NK-92 (cell line): ENCODE measurements around the gene GALR2.
"Not testable (repeated sequence)": the region's sequence is repeated elsewhere in the genome, so short reads cannot be mapped to it uniquely, and the experiment has no call there.

ENCODE experiments used
- DNase-seq: peaks from one replicate; lab custom pipeline; 2025; ENCODE audit not compliant: unreplicated experiment; lab: John Stamatoyannopoulos, UW

The GALR2 gene, protein sequence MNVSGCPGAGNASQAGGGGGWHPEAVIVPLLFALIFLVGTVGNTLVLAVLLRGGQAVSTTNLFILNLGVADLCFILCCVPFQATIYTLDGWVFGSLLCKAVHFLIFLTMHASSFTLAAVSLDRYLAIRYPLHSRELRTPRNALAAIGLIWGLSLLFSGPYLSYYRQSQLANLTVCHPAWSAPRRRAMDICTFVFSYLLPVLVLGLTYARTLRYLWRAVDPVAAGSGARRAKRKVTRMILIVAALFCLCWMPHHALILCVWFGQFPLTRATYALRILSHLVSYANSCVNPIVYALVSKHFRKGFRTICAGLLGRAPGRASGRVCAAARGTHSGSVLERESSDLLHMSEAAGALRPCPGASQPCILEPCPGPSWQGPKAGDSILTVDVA

DNA sequence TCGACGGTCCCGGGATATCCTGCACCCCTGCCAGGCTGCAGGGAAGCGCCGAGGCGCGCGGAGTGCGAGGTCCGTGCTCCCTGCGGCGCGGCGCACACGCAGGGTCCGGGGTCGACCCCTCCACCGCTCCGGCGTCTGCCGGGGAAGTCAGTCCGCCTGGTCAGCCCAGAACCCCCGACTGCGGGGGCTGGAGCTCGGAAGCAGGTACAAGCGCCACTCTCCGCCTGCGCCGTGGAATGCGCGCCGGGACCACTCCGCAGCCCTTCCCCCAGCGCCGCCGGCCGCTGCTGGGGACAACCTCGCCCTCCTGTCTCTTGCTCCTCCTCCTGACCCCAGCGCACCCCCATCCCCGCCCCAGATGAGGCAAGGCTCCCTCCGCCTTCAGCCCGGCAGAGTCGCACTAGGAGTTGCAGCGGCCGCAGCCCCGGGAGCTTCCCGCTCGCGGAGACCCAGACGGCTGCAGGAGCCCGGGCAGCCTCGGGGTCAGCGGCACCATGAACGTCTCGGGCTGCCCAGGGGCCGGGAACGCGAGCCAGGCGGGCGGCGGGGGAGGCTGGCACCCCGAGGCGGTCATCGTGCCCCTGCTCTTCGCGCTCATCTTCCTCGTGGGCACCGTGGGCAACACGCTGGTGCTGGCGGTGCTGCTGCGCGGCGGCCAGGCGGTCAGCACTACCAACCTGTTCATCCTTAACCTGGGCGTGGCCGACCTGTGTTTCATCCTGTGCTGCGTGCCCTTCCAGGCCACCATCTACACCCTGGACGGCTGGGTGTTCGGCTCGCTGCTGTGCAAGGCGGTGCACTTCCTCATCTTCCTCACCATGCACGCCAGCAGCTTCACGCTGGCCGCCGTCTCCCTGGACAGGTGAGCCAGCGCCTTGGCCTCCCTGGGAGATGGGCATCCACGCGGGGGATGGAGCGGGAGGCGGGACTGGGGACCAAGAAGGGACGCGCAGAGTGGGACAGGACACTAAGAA lies at the start of gene GALR2:
Gene GALR2 (plus strand): TSS at position 392 of the 974 bp plus-strand sequence. CDS start 103 bp downstream, at position 495.
- DNase-seq = no peak

DNA sequence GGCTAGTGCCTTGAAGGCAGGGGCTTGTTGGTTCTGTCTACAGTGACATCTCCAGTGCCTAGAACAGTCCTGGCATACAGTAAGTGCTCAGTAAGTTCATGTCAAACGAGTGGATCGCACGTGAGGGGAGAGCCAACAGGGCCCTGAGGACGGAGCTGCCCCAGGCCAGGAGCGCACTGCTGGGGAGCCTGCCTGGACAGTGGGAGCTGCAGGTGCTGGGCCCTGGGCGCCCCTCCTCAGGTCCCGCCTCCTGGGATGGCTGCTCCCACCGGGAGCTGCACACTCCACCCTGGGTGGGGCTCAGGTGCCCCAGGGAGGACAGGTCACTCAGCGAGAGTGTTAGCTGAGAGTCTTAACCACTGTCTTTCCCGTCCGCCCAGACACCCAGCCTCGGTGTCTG lies 49.3 kb upstream of the GALR2 start:
- DNase-seq = no peak

DNA sequence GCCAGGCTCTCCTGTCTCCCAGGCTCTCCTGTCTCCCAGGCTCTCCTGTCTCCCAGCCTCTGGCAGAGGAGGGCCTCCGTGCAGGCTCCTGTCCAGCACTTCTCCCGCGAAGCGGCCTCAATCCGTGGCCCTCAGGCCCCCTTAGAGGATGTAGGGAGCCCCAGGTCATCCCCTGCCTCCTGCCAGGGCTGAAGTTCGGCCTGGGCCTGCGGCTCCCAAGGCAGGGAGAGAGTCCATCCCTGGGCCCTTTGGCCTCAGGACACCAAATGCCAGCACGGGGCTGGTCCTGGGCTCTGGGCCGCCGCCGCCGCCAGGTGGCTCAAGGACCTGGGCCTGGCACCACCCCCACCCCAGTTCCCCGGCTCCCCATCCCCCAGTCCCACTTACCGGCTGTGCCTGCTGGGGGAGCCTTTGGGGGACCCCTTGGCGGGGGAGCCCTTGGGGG lies 47.8 kb upstream of the GALR2 start:
- no peak for DNase-seq

DNA sequence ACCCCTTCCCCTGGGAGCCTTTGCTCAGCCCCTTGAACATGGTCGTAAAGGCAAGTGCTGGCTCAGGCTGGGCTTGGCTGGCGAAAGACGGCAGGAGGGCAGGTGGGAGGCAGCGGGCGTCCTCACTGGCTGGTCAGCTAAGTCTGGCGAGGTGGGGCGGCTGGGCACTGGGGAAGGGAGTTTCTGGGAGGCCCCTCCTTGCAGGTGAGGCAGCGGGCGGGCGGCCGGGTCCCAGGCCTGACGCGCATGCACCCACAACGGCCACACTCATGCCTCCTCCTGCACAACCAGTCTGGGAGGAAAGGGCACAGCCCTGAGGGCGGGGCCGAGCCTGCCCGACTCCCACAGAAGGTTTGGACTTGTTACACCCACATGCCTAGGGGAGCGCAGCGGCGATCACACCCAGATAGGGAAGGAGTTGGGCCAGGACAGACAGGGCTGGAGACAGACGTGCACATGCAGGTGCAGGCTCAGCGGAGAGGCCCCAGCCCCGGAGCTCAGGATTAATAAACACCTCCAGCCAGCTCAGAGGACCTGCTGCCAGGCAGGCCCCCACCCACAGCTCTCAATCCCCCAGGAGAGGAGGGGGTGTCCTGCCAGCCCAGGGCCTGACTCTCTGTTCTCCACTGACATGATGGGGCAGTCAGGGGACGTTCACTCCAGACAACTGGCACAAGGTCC lies 47.3 kb upstream of the GALR2 start, which contains the start of gene EVPL:
Gene EVPL (minus strand): TSS at position 148 of the 681 bp plus-strand sequence. CDS start 108 bp downstream, at position 40.
- DNase-seq = no peak

DNA sequence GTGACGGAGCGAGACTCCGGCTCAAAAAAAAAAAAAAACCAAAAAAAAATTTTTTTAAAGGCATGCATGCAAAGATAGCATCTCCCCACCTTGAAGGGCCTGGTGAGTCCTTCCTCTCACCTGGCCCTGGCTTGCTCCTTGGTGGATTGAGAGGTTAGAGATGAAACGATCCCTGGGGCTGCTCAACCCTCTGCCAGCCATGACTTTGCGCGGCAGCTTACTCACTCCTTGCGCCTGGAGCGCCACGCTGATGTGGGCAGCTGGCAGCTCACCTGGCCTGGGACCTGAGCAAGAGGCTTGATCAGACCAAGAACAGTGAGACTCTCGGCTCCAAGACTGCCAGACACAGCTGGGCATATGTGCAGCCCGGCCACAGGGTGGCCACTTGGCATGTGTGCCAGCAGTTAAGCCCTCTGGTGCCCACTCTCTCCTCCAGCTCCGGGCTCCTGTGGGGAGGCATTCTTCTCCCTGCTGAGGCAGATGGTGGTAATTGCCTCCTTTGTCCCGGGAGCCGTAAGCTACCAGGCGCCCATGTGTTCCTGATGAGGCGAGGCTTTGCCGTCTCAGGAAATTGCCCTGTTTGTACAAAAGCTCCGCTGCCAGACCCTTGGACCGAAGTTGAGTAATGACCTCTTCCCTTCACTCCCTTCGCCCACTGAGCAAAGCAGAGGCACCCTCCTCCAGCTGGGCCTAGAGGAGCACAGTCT lies 42.4 kb upstream of the GALR2 start:
- DNase-seq = no peak

DNA sequence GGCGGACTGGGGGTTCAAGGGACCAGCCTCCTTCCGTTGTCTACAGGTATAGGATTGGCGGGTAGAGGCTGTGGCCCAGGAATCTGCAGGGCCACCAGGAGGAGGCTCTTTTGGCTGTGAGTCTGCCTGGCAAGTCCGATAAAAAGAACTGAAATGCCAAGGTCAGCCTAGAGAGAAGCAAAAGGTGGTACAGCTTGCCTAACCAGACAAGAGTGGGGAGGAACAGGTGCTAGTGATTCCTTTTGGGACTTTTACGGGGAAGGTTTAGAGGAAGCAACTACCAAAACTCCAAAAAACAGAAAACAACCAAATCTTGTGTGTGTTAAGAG lies 41.8 kb upstream of the GALR2 start:
- no peak for DNase-seq

DNA sequence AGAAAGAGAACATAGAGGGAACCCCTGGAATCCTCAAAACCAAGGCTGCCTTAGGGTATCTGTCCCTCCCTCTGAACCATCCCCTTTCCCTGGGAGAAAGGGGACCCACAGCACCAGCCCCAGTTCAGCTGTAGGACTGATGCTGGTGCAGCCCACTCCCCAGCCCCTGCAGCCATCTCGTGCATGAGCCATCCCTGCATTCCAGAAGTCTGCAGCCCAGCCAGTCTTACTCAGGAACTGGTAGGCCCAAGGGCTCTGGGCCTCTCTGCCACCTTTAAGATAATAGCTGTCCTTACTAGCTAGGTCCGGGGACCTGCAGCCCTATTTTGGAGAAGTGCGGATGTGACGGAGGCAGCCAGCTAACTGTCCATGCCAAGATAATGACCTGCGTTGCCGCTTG lies 41.4 kb upstream of the GALR2 start:
- no peak for DNase-seq

DNA sequence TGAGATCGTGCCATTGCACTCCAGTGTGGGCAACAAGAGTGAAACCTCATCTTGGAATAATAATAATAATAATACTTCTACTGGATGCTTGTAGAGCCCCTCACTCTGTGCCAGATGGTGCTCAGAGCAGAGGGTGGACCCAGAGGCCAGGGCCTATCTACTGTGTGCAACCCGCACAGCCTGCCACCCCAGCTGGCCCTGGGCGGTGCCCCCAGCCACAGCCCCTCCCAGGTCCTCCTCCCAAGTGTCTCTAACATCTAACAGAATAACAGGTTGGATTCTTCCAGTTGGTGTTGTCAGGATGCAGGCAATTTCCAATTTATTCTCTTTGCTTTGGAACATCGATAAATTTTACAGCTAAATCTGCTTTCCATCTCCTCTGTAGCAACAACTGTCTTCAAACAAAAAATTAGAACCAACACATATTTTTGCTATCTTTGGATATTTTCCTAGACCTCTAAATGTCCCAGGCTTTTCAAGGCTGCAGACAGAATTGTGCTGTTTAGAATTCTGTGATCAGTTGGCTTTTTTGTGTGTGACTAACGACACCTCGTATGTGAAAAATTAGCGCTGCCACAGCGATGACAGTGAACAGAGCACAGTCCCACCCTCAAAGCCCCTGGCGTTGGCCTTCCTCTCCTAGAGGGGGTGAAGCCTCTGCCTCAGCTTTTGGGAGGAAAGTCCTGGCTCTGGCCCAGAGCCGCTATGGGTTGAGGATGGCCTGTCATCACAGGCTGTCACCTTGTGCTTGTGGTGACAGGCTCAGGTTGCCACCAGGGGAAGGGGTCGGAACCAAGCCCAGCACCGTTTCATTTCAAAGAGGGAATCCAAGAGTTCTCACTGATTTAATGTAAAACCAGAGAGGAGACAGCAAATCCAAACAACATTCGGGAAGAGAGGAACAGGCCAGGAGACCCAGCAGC lies 39.9 kb upstream of the GALR2 start:
- no peak for DNase-seq

DNA sequence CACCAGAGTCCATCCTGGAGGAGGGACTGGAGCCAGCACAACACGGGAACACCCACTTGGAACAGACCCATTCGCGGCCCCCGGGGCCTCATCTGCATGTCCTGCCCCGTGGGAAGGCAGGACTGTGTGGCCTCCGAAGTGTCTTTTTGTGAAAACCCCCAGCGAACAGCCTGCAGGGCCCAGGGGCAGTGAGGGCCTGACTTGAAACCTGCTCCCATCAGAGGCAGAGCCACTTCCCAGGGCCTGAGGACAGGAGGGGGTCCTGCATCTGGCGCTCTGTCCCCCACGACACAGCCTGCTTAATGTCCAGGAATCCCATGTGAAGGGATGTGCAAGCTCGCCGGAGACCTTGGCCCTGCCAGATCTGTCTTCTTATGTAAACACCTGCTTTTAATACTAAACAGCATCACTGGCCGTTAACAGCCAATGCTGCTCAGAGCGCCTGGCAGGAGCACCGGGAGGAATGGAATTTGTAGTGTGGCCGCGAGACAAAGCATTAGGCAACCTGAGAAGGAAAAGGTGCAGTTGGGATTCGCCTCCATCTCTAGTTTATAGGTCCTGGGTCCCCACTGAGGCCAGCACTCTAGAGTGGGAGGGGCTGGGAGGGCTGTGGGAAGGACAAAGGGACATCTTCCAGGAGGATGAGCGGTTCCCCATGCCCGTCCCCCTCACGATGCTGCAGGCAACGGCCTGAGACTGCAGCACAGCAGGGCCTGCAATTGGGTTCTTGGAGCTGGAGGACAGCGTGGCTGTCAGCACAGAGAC lies 37.9 kb upstream of the GALR2 start:
- no peak for DNase-seq

DNA sequence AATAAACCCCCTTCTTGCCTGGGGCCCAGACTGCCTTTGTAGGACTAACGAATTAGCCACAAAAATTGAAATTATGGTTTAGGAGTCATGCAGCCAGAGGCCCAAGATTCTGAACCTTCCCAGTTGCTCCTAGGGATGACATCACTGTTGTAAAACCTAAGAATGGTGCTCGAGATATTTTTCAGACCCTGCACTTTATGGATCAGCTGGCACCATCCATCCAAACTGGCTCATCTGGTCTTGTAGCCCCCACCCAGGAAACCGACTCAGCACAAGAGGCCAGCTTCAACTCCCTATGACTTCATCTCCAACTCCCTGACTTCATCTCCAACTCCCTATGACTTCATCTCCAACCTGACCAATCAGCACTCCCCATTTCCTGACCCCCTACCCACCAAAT lies 36.5 kb upstream of the GALR2 start:
- no peak for DNase-seq

DNA sequence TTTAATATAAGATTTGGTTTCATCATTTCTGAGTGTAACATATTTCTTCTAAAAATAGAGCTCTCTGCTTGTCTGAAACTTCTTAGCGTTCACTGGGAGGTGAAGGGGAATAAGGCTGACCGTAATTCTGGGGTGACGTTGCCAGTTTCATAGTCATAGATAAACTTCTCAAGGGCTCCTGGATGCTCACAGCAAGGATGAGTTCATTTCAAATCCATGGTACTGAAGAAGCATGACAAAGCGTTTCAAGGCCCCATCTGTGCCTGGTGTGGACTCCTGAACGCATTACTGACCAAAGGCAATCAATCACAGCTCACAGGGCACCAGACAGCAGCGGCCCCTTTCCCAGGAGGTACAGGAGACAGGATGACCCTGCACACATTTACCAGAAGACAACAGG lies 35.5 kb upstream of the GALR2 start:
- no peak for DNase-seq

DNA sequence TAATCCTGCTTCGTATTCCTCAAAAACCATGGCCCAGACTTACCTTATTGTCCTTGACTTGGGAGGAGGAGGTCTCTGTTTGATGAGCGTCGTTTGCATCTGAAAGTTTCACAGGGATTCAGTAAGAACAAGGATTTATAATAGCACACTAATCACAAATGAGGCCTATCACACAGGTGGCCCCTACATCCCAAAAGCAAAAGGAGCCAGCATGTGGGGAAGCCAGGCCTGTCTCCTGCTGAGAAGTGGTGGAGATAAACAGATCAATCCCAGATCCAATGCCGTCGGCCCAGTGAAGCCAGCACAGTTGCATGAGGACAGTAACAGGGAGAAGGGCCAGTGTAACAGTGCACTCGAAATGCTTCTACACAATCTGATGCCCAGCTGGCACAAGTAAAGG lies 34.2 kb upstream of the GALR2 start:
- DNase-seq = no peak

DNA sequence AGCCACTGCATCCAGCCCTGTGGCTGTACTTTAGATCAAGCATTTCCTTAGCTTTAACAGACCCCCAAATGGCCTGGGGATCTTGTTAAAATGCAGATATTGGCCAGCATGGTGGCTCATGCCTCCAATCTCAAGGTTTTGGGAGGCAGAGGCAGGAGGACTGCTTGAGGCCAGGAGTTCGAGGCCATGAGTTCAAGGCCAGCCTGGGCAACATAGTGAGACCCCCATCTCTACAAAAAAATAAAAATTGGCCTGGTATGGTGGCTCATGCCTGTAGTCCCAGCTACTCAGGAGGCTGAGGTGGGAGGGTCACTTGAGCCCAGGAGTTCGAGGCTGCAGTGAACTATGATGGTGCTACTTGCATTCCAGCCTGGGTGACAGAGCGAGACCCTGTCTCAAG lies 31.7 kb upstream of the GALR2 start:
- not testable (repeated sequence) for DNase-seq

DNA sequence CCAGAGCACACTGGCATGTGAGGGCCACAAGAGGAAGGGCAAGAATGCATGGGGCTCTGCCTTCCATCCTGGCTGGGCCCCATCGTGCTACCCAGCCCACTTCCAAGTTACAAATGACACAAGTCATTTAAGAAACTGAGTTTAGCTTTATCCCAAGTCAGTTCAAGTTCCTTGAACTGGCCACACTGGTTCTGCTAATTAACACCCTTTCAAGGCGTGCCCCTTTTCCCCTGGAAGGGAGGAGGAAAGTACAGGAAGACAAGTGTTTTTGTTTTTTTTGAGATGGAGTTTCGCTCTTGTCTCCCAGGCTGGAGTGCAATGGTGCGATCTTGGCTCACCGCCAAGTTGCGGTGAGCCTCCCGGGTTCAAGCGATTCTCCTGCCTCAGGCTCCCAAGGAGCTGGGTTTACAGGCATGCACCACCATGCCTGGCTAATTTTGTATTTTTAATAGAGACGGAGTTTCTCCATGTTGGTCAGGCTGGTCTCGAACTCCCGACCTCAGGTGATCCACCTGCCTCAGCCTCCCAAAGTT lies 30.0 kb upstream of the GALR2 start:
- not testable (repeated sequence) for DNase-seq

DNA sequence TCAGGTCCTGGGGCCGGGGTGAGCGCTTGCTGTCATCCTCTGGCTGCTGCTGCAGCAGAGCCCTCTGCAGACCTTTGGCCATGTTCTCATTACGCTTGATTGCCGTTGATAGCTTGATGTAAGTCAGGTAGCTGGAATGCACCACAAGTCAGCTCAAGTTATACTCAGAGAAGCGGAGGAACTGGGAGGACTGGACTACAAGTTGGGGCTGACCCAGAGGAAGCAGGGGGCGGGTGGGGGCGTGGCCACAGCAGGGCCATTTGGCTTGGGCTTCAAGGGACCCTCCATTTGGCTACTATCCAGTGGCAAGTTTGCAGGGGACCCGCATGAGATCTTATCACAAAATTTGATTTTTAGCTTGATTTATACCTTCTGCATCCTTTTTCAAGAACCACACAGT lies 28.5 kb upstream of the GALR2 start:
- no peak for DNase-seq

DNA sequence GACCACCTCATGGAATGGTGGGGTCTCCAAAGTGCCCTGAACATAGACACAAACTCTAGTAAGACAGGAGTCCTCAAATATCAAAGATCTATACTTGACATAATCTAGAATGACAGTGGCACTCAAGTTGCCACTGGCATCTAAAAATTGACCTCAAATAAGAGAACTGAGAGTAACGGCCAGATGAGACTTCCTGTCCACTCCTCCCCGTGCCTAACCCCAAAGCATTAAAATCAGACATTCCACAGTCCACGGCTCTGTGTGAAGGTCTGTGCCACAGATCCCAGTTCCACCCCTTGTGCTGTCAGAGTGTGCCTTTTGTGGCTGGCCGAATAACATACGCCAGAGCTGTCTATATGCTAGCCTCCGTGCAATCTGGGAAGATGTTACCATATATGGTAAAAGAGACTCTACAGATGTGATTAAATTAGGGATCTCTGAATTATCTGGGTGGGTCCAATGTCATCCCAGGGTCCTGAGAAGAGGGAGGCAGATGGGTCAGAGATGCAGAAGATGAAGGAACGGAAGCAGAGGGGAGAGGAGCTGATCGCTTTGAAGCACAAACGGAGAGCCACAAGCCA lies 26.5 kb upstream of the GALR2 start:
- no peak for DNase-seq

DNA sequence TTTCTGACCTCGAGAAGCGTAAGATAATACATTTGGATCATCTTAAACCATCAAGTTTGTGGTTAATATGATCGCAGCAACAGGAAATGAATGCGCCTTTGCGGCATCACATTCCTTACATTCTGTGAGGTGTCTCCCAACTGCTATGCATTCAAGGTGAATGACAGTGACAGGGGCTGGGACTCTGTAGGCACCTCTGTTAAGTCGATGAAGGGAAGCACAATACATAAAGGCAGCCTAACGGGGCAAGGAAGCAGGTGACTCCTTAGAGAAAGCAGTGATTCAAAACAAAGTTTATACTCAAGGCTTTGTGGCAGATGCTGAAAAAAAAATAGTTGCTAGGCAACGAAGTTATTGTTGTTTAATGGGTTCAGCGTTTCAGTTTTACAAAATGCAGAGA lies 25.9 kb upstream of the GALR2 start:
- no peak for DNase-seq

DNA sequence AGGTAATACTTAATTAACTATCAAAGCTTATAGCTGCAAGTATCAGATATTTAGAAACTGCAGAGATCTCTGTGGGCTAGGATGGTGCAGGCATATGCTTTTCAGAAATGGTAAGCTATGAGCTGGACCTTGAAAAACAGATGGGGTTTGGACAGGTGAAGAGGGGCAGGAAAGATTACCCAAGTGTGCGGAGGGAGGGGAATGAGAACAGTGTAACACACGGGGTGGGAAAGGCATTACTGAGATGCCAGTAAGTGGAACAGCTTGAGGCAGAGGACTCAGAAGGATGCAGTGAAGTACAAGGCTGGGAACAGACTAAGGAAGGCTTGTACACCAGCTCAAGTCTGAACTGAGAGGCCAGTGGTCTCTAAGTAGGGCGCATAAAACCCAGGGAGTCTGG lies 25.3 kb upstream of the GALR2 start:
- DNase-seq = no peak
